GM10248 (cell line): ENCODE measurements around the gene SCAMP2.

Source experiments
- CTCF ChIA-PET: fragments of 300-600 bp; sonication (Branson Sonifier 250); formaldehyde crosslinking; extraction: SDS; loops from one replicate; lab custom pipeline; 2021; ENCODE audit warnings: antibody characterized with exemption; lab: Yijun Ruan, JAX
- POLR2A ChIA-PET: fragments of 350-650 bp; sonication (Branson Sonifier 250); formaldehyde crosslinking; extraction: SDS; loops from one replicate; lab custom pipeline; 2020; ENCODE audit warnings: antibody characterized with exemption; lab: Yijun Ruan, JAX
- DNase-seq: peaks from one replicate; pipeline ENCODE4 v3.0.0; 2012; ENCODE audit errors: extremely low spot score
- CTCF ChIP-seq: IDR thresholded peaks from 2 replicates; pipeline ENCODE4 v1.5.1; 2012; ENCODE audit warnings: mild to moderate bottlenecking, low read depth; ENCODE audit errors: extremely low read depth, missing control alignments, control extremely low read depth

The SCAMP2 gene

GRCh38 chr15:74795966-74796625, 77.1 kb downstream of the SCAMP2 start:
- ChIA-PET CTCF (interaction anchor here (1.4 to 35.2 kb wide), 5 partner anchors 6 to 162 kb away, joined by 3 to 1226 read pairs (median 76); partner anchors contain the start of gene CSK), POLR2A (no interaction called here)
- no peak for TF ChIP-seq CTCF
- DNase-seq, result no peak

- DNase-seq, result no peak
- TF ChIP-seq CTCF, result no peak
- POLR2A ChIA-PET, result no interaction called here
Observed at GRCh38 chr15:74794970-74795349, 78.2 kb downstream of the SCAMP2 start.

GRCh38 chr15:74794248-74794969, 78.8 kb downstream of the SCAMP2 start:
- DNase-seq, result no peak
- CTCF ChIA-PET, result interaction anchor here (1.0 to 35.2 kb wide), 17 partner anchors 5 to 410 kb away, joined by 3 to 1226 read pairs (median 9); partner anchors contain the start of genes CPLX3 and CSK
- POLR2A ChIA-PET, result interaction anchor here (0.8 kb wide), 1 partner anchor 19 kb away, joined by 3 read pairs; no protein-coding TSS in a partner anchor
- no peak for TF ChIP-seq CTCF

More at GRCh38 chr15:74794970-74795349, 78.2 kb downstream of the SCAMP2 start:
- CTCF ChIA-PET, result interaction anchor here (1.2 to 35.2 kb wide), 10 partner anchors 5 to 161 kb away, joined by 3 to 1226 read pairs (median 10); partner anchors contain the start of genes CPLX3 and CSK
